Stomach (tissue), 4 donors: Measurements from ENCODE around the gene IRF8.

Source experiments
- CTCF ChIP-seq, 7 experiments: fragments of 450-650 bp in 4 of 7; fragments of 200-600 bp in 3 of 7; sonication (generic) in 3 of 7; IDR thresholded peaks; one replicate each; pipeline ENCODE4 v1.5.1; 2016 to 2019; ENCODE audit warnings: antibody characterized with exemption in 7 of 7, control low read depth in 2 of 7, mild to moderate bottlenecking in 1 of 7
- EP300 ChIP-seq: sonication (generic); formaldehyde crosslinking; IDR thresholded peaks from one replicate; pipeline ENCODE4 v1.6.1; 2017; ENCODE audit warnings: antibody characterized with exemption
- POLR2A ChIP-seq, 4 donors: fragments of 450-650 bp; IDR thresholded peaks; one replicate each; pipeline ENCODE4 v1.6.1; 2016; ENCODE audit warnings: antibody characterized with exemption in 4 of 4, control low read depth in 2 of 4, mild to moderate bottlenecking in 1 of 4, moderate library complexity in 1 of 4
- POLR2AphosphoS5 ChIP-seq, 3 donors: sonication (generic); formaldehyde crosslinking; IDR thresholded peaks; one replicate each; pipeline ENCODE4 v1.6.1; 2016; ENCODE audit warnings: antibody characterized with exemption in 3 of 3

GRCh38 chr16:85869785-85870558 lies 29.0 kb upstream of the IRF8 start:
- TF ChIP-seq CTCF (IDR thresholded peaks at IDR 0.05) (no peak), POLR2AphosphoS5 (IDR thresholded peaks at IDR 0.05) (no peak), EP300 (no peak), POLR2A (IDR thresholded peaks at IDR 0.05) (no peak)
